NOMO-1 treated with dmso at 0.1 percent for 144 hours (cell line): ENCODE results near the gene ABCG1.

Experiments used
- DNase-seq: peaks from one replicate; lab custom pipeline; 2025; ENCODE audit not compliant: unreplicated experiment; lab: John Stamatoyannopoulos, UW

Gene ABCG1

DNA sequence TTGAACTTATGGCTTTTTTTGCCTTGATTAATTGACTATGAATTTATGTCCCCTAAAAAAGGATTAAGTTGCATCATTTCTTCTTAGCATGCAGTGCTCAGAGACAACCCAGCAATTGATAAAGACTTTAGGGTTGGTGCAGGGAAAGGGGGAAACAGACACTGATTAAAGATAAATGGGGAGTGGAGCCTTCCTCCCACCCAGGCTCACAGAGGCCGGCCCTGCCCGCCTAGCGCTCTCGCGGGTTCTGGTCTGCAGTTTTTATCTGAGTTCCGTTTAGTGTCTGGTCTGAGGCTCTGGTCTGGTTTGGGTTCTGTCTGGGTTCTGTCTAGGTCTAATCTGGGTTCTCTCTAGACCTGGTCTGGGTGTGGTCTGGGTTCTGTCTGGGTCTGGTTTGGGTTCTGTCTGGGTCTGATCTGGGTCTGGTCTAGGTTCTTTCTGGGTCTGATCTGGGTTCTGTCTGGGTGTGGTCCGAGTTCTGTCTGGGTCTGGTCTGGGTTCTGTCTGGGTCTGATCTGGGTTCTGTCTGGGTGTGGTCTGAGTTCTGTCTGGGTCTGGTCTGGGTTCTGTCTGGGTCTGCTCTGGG, 48.1 kb downstream of the ABCG1 start:
- no peak for DNase-seq

DNA sequence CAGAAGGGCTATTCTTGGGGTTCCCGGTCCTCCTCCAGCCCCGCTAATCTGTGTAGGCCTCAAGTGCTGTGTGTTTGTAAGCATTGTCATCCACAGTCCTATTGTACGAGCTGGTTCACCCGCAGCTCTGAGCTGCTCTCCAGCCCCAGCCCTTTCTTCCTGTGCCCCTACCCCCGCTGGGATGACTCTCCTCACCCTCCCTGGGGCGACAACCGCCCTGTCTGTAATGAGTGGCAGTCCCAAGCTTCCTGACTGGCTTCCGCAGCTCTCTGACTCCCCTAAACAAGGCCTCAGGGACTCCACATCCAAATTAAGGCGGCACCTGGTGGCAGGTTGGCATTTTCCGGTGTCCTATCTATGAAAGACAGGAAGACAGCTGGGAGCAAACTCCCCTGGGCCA, 50.4 kb downstream of the ABCG1 start:
- DNase-seq, result no peak

DNA sequence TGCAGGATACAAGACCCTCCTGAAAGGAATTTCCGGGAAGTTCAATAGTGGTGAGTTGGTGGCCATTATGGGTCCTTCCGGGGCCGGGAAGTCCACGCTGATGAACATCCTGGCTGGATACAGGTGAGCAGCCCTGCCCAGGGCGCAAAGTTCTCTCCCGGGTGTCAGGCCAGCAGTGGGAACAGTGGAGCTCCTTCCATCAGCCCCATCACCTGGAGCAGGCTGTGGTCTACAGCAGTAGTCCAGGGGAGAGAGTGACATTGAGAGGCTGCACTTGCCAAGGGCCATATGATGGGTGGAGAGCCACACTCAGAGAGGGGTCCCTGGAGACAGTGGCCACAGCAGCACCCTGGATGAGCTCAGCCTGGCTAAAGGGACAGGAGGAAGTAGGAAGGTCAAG, 52.1 kb downstream of the ABCG1 start:
- DNase-seq, result no peak

DNA sequence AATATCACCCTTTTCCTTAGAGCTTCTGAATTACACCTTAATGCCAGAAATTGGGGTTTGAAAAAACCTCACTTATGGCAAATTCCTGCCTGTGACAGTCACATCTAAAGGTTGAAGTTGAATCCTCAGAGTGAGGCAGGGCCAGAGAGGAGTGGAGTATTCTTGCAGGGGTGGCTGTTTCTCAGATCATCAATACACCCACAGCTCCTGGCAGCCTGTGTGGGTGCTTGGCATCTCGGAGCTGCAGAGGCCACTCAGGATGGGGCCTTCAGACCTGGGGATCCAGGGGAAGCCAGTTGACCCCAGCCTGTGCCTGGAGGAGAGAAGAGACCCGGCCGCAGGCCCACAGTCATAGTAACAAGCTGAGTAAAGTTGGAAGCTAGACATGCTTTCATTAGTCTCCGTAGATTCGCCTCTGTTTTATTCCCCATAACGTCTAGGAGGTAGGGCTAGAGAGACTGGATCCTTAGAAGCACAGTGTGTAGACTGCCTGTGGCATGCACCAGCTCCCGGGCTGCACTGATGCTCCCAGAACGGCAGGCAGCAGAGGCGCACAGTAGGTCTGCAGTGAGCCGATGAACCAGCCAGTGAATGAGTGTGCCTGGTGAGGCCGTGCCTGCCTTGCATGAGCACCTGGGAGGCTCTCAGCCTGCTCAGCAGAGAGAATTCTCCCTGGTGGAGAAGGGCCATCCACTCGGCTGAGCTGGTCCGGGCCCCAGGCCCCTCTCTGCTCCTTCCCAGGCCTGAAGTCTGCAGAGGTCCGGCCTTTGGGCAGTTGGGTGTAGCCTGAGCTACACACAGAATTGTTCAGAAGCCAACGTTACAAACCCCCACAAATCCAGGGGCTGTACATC, 53.4 kb downstream of the ABCG1 start:
- no peak for DNase-seq

DNA sequence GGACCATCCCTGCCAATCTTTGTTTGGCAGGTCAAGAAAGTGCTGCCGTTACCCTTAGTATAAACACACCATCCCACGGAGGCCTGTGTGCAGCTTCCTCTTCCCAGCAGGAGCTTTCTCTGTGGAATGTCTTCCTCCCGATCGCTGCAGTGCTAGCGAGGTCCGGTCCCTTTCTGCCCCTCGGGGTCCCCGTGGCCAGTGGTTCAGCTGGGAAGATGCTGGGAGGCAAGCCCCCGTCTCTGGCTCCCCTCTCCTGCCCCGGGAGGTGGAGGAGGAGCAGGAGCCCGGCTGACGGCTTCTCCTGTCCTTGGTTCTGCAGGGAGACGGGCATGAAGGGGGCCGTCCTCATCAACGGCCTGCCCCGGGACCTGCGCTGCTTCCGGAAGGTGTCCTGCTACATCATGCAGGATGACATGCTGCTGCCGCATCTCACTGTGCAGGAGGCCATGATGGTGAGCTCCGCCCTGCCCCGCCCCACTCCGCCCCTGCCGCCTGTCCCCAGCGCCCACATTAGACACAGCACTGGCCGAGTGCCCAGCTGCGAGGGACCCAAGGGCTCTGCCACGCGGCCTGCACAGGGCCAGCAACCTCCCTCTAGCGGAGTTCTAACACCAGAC, 54.2 kb downstream of the ABCG1 start:
- no peak for DNase-seq

DNA sequence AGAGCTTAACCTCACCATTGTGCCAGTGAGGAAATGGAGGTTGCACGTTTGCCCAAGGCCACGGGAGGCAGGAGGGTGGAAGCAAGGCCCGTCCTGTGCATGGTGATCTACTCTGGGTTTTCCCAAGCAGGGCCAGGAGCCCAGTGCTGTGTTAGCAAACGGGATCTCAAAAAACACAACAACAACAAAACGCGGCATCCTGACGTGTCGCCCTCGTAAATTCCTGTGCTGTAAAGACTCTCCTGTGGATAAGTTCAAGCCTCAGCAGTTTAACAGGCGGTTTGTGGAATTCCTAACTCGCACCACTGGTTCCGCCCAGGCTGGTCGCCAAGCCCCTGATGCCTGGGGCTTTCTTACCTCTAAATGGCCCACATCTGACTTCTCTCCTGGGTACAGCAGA, 57.1 kb downstream of the ABCG1 start:
- no peak for DNase-seq

DNA sequence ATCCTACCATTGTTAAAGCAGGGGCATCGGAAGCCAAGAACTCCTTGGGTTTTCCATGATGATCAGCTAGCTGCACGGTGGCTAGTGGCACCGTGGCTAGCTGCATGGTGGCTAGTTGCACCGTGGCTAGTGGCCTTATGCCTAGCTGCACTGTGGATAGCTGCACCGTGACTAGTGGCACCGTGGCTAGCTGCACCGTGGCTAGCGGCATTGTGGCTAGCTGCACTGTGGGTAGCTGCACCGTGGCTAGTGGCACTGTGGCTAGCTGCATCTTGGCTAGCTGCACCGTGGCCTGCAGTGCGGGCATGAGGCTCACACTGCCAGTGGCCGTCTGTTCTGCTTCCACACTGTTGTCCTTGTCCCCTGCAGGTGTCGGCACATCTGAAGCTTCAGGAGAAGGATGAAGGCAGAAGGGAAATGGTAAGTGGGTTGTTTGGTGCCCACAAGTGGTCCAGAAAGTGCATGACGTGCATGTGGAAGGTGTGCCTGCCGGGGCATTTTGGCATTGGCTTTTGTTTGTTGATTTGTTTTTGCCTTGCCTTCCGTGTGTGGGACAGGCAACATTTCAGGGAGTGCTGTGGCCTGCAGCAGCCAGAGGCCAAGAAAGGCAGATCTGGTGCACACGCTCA, 57.7 kb downstream of the ABCG1 start:
- no peak for DNase-seq

DNA sequence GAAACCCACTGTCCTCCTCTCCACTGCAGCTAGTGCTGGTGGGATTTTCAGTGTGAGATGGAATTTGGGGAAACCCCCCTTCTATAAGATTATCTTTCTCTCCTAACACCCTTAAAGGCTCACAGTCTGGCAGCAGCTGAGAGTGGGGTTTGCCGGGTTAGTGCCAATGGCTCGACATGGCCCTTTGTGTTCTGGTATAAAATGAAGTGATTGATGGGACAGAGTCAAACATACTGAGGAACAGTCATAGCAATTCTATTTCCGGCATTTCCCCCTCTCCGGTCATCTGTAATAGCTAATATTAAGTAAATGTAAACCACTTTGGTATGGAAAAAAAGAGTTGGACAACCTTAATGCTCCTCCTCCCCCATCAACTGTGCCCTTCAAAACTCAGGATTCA, 58.7 kb downstream of the ABCG1 start:
- DNase-seq, result no peak

DNA sequence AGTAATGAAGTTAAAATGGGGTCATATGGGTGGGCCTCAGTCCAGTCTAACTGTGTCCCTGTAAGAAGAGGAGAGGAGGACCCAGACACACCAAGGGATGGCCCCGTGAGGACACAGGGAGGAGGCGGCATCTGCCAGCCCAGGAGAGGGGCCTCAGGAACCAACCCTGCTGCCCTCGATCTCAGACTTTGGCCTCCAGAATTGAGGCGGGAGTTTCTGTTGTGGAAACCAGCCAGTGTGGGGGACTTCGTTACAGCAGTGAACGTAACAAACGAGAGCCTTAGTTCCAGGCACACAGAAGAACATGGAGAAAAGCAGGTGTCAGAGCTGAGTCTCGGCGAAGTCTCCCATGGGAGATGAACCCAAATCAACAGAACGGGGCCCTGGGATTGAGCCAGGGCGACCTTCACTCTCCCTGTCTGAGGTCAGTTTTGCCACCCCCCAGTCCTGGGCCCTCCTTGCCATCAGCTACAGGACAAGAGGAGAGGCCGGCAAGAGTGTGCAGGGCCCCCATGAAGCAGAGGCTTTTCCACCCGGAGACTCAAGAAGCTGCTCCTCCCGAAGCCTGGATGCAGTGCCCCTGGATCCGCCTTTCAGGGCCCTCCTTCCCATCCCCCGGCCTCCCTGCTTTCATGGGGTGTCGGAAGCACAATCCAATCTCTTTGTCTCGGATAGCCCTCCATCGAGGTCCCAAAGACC, 59.7 kb downstream of the ABCG1 start:
- no peak for DNase-seq

DNA sequence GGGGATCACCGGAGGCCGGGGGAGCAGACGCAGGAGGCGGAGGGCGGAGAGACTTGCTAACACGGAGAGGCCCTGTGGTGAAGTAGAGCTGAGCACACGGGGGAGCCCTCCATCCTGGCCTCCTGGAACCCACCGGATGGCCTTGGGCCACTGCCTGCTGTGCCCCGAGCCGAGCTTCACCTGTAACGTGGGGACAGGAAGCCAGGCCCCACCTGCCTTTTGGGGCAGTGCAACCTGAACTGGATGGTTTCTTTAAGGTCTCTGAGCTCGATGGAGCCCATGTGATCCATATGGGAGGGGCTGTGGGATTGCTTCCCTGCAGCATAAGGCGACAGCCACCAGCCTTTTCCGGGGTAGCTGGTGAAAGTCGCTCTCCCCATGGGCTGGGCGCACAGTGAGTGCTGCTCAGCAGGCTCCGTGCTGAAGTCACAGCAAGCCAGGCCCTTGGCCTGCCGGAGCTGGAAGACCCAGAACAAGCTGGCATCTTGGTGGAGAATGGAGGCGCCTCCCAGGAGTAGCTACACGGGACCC, 60.5 kb downstream of the ABCG1 start:
- DNase-seq, result no peak

DNA sequence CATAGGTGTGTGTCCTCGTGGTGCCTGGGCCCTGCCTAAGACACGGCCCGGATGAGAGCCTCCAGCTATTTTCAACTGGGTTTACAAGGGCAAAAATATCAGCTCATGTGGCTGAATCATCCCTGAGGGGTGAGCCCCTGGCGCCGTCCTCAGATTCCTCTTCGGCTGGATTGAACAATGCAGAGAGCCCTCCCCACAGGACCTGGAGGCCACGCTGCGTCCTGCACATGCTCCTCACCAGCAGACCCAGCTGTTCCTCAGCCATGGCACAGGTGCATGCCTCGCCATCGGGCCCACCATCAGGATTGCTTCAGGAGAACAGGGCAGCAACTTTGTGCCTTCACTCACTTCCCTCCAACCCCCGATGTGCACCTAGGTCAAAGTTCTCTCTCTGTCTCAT, 60.9 kb downstream of the ABCG1 start:
- DNase-seq, result no peak

DNA sequence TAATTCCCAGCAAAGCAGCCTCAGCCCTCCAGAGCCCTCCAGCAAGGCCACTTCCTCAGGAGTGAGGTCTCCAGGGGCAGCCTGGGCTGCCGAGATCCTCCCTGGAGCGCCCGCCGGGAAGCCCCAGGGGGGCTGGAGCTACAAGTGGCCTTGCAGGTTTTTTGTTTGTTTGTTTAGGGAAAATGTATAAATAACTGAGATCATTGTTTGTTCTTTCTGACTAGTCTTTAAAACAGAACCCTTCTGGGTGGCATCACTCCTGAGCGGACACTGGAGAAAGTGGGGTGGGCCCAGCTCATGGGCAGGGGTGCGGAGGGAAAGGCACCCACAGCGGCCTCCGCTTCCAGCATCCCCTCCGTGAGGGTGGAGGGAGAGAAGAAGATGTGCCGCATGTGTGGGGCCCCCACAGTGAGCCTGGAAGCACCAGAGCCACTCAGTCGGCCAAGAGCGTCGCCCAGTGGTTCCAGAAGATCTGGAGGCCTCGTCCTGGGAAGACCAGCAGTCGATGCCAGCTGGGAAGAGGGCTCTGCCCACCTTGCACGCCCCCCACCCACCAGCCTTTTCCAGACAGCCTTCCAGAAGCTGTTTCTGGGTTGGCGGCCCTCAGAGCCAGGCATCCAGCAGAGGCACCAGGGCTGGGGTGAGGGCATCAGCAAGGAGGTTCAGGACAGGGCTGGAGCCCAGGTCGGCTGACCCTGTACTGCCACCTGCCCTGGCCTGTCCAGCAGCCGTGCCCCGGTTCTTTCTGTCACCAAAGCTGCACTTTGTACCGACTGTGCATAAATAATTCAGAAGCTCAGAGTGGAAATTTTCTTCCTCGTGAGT, 61.6 kb downstream of the ABCG1 start:
- DNase-seq, result no peak

DNA sequence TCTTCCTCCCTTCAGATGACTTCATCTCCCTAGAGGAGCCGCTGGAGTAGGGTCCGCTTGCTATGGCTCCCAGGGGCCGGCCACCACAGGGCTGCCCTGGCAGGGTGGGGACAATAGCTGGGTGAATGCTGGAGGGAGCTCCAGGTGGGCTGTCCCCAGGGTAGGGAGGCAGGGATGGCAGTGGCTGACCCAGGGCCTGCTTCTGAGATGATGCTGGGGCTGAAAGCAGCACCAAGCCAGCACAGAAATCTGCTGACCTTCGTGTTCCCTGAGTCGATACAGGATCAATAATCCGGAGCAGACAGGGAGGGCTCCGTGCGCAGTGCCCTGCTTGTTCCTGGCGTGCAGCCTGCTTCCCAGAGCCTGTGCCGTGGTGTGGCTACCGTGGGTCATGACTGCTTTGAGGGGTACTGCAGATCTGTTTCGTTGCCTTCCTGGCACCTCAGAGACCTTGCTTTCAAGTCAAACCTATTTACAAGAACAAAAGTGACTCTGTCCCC, 62.3 kb downstream of the ABCG1 start:
- no peak for DNase-seq

DNA sequence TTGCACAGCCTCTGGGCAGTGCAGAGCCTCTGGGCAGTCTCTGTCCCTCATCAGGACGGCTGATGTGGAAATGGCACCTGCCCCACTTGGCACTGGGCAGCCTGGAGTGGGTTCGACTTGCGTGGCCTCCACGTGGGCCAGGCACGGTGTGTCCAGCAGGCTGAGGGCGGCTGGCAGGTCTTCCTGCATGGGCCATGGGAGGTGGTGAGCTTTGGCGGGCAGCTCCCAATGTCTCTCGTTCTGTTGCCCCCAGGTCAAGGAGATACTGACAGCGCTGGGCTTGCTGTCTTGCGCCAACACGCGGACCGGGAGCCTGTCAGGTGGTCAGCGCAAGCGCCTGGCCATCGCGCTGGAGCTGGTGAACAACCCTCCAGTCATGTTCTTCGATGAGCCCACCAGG, 63.1 kb downstream of the ABCG1 start:
- no peak for DNase-seq

DNA sequence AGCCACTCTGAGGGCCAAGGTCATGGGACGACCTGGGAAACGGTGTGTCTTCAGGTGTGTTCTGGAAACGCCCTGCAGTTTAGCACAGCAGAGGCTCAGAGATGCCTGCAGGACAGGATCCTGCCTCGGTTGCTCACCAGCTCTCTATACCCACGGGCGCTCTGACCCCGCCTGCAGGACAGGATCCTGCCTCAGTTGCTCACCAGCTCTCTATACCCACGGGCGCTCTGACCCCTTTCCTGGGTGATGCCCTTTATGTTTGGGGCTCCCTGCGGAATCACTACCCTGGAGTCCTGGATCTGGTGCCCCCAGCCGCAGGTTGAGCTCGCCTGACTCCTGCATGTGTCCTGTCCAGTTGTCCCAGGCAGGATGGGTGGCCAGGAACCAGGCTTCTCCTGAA, 63.8 kb downstream of the ABCG1 start:
- no peak for DNase-seq

DNA sequence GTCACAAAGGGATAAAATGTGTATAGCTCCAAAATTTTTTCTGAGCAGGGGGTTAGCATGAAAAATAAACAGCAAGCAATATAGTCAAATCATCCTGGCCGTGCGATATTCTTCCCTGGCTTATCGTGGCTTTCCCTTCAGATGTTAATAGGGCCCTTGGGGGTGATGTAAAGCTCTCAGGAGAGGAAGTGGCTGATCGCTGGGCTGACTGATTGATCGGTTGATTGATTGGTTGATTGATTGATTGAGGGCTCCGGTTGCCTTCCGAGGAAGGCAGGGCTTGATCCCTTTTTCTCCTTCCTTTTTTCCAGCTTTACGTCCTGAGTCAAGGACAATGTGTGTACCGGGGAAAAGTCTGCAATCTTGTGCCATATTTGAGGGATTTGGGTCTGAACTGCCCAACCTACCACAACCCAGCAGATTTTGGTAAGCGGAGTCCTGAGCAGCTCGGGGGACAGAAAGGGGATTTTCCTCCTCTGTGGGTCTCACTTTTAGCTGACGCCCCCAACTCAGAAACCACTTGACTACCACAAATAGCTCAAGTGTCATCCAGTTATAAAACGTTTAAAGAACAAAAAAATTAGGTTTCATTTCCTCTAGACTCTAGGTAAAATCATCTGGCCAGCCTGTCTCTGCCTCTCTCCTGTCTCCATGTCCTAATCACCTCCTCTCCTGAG, 66.8 kb downstream of the ABCG1 start:
- DNase-seq, result no peak

DNA sequence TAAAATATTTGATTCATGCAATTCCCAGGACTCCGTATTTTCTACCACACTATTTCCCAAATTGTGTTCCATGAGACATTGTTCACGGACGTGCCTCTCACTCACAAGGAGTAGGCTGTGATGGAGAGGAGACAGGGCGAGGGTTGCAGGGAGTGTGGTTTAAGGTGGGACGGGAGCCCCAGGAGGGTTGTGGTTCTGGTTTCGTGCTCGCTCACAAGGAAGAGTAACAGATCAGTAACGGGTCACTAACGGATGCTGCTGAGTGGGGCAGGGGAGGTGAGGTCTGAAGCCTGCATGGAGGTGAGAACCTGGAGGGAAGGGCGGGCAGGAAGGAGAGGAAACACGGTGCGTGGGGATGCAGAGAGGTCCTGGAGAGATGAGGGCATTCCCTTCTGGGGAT, 67.5 kb downstream of the ABCG1 start:
- DNase-seq, result no peak

DNA sequence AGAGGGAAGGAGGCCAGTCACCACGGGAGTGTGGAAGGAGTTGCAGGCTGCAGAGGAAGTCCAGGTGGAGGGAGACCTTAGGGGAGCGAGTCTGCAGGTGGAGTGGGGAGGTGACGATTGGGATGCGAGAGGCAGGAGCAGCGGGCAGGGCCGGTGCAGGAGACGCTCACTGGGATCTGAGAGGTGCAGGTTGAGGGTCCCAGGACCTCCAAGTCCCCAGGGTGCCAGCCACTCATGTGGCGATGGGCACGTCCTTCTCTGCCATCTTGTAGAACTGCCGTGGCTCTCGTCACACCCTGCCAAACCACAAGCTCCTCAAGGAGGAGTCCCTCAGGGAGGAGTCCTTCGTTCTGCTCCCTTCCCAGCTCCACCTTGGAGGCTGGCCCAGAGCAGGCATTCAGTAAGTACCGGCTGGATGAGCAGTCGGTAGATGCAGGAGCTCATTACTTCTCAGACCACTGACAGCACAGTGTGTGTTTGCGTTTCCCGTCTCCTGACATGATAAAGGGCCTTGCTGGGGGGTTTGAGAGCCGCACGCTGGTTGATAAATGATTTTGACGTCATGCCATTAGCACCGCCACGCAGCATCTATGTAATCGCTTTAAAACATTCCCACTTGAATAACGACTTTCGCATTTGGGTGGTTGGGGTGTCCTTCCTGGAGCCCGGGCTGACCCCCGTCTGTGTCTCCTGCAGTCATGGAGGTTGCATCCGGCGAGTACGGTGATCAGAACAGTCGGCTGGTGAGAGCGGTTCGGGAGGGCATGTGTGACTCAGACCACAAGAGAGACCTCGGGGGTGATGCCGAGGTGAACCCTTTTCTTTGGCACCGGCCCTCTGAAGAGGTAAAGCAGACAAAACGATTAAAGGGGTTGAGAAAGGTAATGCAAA, 68.5 kb downstream of the ABCG1 start:
- DNase-seq, result no peak

DNA sequence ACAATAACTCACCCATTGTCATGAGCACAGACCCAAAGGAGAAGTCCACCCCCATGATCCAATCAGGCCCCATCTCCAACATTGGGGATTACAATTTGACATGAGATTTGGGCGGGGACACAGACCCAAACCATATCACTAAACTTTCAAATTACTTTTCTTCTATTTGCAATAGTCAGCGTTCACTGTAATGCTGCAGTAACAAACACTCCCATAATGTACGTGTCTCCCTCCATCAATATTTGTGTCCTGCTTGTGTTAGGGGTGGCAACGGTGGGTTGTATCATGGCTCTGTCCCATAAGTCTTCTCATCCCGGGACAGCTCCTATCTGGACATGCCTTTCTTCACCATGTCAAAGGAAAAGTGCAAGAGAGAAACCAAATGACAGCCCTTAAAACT, 70.0 kb downstream of the ABCG1 start:
- DNase-seq, result no peak
